ENCODE data around the gene THSD7B.

DNA sequence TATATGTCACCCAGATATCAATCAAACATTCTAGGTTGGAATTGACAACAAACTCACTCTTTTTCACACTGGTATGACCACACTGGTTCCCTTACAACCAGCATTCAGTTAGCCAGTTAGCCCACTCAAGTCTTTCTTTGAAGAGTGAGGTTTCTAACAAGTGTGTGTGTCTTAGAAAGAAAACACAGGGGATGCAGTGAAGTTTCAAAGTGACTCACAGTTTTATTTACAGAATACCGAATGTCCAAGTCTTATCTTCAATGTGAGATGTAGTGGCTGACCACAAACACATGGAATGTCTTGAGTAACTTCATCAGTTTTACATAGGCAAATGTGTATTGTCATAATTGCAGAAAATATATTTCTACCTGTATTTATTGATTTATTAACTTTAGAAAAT is 924.2 kb downstream of the THSD7B start:
- no peak for TF ChIP-seq POLR2A (IDR thresholded peaks at IDR 0.05)
- TF ChIP-seq, protein P1, sequence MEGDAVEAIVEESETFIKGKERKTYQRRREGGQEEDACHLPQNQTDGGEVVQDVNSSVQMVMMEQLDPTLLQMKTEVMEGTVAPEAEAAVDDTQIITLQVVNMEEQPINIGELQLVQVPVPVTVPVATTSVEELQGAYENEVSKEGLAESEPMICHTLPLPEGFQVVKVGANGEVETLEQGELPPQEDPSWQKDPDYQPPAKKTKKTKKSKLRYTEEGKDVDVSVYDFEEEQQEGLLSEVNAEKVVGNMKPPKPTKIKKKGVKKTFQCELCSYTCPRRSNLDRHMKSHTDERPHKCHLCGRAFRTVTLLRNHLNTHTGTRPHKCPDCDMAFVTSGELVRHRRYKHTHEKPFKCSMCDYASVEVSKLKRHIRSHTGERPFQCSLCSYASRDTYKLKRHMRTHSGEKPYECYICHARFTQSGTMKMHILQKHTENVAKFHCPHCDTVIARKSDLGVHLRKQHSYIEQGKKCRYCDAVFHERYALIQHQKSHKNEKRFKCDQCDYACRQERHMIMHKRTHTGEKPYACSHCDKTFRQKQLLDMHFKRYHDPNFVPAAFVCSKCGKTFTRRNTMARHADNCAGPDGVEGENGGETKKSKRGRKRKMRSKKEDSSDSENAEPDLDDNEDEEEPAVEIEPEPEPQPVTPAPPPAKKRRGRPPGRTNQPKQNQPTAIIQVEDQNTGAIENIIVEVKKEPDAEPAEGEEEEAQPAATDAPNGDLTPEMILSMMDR (IDR thresholded peaks at IDR 0.05) = no peak
